GM12872 (cell line): Measurements from ENCODE around the gene DPY30.

Experiments
- CTCF ChIP-seq: IDR thresholded peaks from 3 replicates; pipeline ENCODE4 v1.5.1; 2011; ENCODE audit warnings: low read depth, mild to moderate bottlenecking, low read length, moderate library complexity; ENCODE audit not compliant: insufficient read depth

DPY30 gene

GRCh38 chr2:31999438-31999837, 40.2 kb downstream of the DPY30 start:
- TF ChIP-seq CTCF, result no peak

- TF ChIP-seq CTCF, result no peak
These were observed 40.7 kb downstream of the DPY30 start for GRCh38 chr2:31998731-31999383.

- no peak for TF ChIP-seq CTCF
These were observed 42.0 kb downstream of the DPY30 start for GRCh38 chr2:31997653-31998052.

- no peak for TF ChIP-seq CTCF
These were observed 42.9 kb downstream of the DPY30 start for GRCh38 chr2:31996571-31997150.

GRCh38 chr2:31992934-31993333, 46.7 kb downstream of the DPY30 start:
- no peak for TF ChIP-seq CTCF

GRCh38 chr2:31992025-31992579, 47.5 kb downstream of the DPY30 start:
- no peak for TF ChIP-seq CTCF

GRCh38 chr2:31989946-31990345, 49.7 kb downstream of the DPY30 start:
- TF ChIP-seq CTCF, result no peak
